ENCODE data around the gene NUAK1.

The NUAK1 gene

GRCh38 chr12:106138633-106139421, at the start of gene NUAK1:
Gene NUAK1 (minus strand): TSS chr12:106138954. CDS start chr12:106138653, 301 bp downstream.
- H3K27ac ChIP-seq, result peak within 1 kb of the TSS; percentile 55
- H3K36me3 ChIP-seq, result no peaks in the 10 kb centered on the region
- peak within 1 kb of the TSS; percentile 52 for H3K4me3 ChIP-seq (ENCODE audit: low read depth, low read length)
- TF ChIP-seq, protein P1, sequence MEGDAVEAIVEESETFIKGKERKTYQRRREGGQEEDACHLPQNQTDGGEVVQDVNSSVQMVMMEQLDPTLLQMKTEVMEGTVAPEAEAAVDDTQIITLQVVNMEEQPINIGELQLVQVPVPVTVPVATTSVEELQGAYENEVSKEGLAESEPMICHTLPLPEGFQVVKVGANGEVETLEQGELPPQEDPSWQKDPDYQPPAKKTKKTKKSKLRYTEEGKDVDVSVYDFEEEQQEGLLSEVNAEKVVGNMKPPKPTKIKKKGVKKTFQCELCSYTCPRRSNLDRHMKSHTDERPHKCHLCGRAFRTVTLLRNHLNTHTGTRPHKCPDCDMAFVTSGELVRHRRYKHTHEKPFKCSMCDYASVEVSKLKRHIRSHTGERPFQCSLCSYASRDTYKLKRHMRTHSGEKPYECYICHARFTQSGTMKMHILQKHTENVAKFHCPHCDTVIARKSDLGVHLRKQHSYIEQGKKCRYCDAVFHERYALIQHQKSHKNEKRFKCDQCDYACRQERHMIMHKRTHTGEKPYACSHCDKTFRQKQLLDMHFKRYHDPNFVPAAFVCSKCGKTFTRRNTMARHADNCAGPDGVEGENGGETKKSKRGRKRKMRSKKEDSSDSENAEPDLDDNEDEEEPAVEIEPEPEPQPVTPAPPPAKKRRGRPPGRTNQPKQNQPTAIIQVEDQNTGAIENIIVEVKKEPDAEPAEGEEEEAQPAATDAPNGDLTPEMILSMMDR (IDR thresholded peaks at IDR 0.05; ENCODE audit: low read depth, low read length), result no peak
- peaks cover 24% of the 10 kb centered on the region for H3K27me3 ChIP-seq (ENCODE audit: insufficient read depth, low read depth, severe bottlenecking)
- peak; percentile 48 for DNase-seq
- H3K9me3 ChIP-seq (ENCODE audit: severe bottlenecking), result no peaks in the 10 kb centered on the region

DNA sequence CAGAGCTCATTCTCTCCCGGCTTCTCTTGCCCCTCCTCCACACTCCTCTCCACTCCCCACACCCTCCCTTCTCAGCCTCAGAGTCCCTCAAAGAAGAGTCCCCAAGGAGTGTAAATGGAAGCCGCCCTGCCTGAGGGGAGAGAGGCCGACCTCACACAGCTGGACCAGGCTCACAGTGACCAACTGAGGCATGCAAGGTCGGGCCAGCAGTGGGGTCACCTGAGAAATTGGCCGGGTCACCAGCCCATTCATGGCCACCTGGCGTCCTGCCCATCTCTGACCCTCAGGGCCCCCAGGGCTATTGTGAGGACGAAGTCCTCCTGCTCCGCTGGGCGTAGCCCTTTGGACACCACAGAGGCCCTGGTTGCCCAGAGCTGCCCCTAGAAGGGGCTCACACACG, 49.5 kb upstream of the NUAK1 start:
- Histone ChIP-seq H3K27me3 (ENCODE audit: insufficient read depth, low read depth, severe bottlenecking) (no peaks in the 10 kb centered on the region), H3K27ac (no peak overlapping the region), H3K36me3 (no peaks in the 10 kb centered on the region), H3K4me3 (ENCODE audit: low read depth, low read length) (no peak overlapping the region), H3K9me3 (ENCODE audit: severe bottlenecking) (no peaks in the 10 kb centered on the region)
- DNase-seq, result no peak
- TF ChIP-seq, protein P1 (IDR thresholded peaks at IDR 0.05; ENCODE audit: low read depth, low read length), result no peak

DNA sequence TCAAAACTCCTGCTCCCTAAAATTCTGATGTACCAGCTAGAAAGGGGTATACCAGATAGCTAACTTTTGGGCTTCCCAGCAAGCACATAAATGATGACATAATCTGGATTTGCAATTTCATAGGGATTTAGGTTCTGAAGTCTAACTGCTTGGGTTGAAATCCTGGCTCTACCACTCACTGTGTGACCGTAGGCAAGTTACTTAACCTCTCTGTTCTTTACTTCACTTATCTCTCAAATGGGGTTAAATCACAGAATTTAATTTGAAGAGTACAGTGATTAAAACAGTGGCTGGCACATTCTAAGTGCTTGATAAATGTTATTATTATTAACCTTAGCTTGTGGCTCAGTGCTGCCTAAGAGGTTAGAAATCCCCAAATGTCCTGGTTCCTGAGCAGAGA, 49.1 kb upstream of the NUAK1 start:
- TF ChIP-seq, protein P1 (IDR thresholded peaks at IDR 0.05; ENCODE audit: low read depth, low read length), result no peak
- H3K27me3 ChIP-seq (ENCODE audit: insufficient read depth, low read depth, severe bottlenecking), result no peaks in the 10 kb centered on the region
- H3K9me3 ChIP-seq (ENCODE audit: severe bottlenecking), result no peaks in the 10 kb centered on the region
- H3K4me3 ChIP-seq (ENCODE audit: low read depth, low read length), result no peak overlapping the region
- H3K36me3 ChIP-seq, result no peaks in the 10 kb centered on the region
- DNase-seq, result no peak
- H3K27ac ChIP-seq, result no peak overlapping the region

- TF ChIP-seq, protein P1 (IDR thresholded peaks at IDR 0.05; ENCODE audit: low read depth, low read length), result no peak
- Histone ChIP-seq H3K27me3 (ENCODE audit: insufficient read depth, low read depth, severe bottlenecking) (no peaks in the 10 kb centered on the region), H3K4me3 (ENCODE audit: low read depth, low read length) (no peak overlapping the region), H3K27ac (no peak overlapping the region), H3K36me3 (no peaks in the 10 kb centered on the region), H3K9me3 (ENCODE audit: severe bottlenecking) (no peaks in the 10 kb centered on the region)
- no peak for DNase-seq
These were observed 48.5 kb upstream of the NUAK1 start for GRCh38 chr12:106187155-106187789.

- no peak overlapping the region for H3K27ac ChIP-seq
- DNase-seq, result no peak
- H3K27me3 ChIP-seq (ENCODE audit: insufficient read depth, low read depth, severe bottlenecking), result no peaks in the 10 kb centered on the region
- H3K4me3 ChIP-seq (ENCODE audit: low read depth, low read length), result no peak overlapping the region
- TF ChIP-seq, protein P1 (IDR thresholded peaks at IDR 0.05; ENCODE audit: low read depth, low read length), result no peak
- no peaks in the 10 kb centered on the region for H3K36me3 ChIP-seq
- no peaks in the 10 kb centered on the region for H3K9me3 ChIP-seq (ENCODE audit: severe bottlenecking)
These were observed 45.0 kb upstream of the NUAK1 start for GRCh38 chr12:106183735-106184134.

Measured in WERI-Rb-1 (cell line).